B cell (primary cell): ENCODE results near the gene IRF8. TPM values are rescaled to one million over a fixed set of nuclear protein-coding genes. Genes with fewer than 3 reads are reported as not detected.

ENCODE experiments used
- ATAC-seq: fragments of 200-7000 bp; cut with Tn5 transposase; one replicate; pipeline ENCODE4 v1.10.0; 2021; ENCODE audit warnings: low read depth, mild to moderate bottlenecking, moderate number of reproducible peaks, moderate library complexity
- CTCF ChIA-PET: fragments of 350-600 bp; sonication (Branson Sonifier 250); formaldehyde crosslinking; loops from one replicate; lab custom pipeline; 2021; ENCODE audit warnings: antibody characterized with exemption, inconsistent platforms; lab: Charles Lee
- POLR2A ChIA-PET: fragments of 350-600 bp; sonication (Branson Sonifier 250); formaldehyde crosslinking; loops from one replicate; lab custom pipeline; 2021; ENCODE audit warnings: antibody characterized with exemption; lab: Charles Lee
- DNase-seq: peaks from one replicate; pipeline ENCODE4 v3.0.0; 2013
- H2AFZ ChIP-seq: 2 replicates; pipeline ENCODE4 v1.6.1; 2012; ENCODE audit warnings: mild to moderate bottlenecking, low read depth, low read length; ENCODE audit not compliant: insufficient read depth, poor library complexity, severe bottlenecking
- H3K27ac ChIP-seq, 2 donors: 1 replicate in 1 of 2; 2 replicates in 1 of 2; pipeline ENCODE4 v1.5.1; 2012 to 2013; ENCODE audit warnings: low read length in 2 of 2, mild to moderate bottlenecking in 2 of 2, moderate library complexity in 1 of 2
- H3K27me3 ChIP-seq, 4 experiments: fragments of 200-600 bp in 1 of 4; sonication (generic) in 1 of 4; replicated peaks in 1 of 4; 1 replicate in 2 of 4; 2 replicates in 2 of 4; pipeline versions ENCODE4 v1.6.1 to v1.7.0; 2013 to 2016; ENCODE audit warnings: low read length in 3 of 4, mild to moderate bottlenecking in 2 of 4, mixed read lengths in 1 of 4, moderate library complexity in 1 of 4; ENCODE audit not compliant: insufficient read depth in 4 of 4, control insufficient read depth in 3 of 4; ENCODE audit errors: control extremely low read depth in 1 of 4
- H3K36me3 ChIP-seq, 2 experiments: replicated peaks in 1 of 2; 1 replicate in 1 of 2; 2 replicates in 1 of 2; pipeline versions ENCODE4 v1.6.1 to v1.7.1; 2013; ENCODE audit warnings: low read length in 1 of 2; ENCODE audit not compliant: insufficient read depth in 2 of 2, control insufficient read depth in 1 of 2; ENCODE audit errors: control extremely low read depth in 1 of 2, extremely low read depth in 1 of 2
- H3K4me1 ChIP-seq, 2 donors: fragments of 200-600 bp in 1 of 2; sonication (generic) in 1 of 2; 1 replicate in 1 of 2; 2 replicates in 1 of 2; pipeline versions ENCODE4 v1.5.1 to v1.6.1; 2013 to 2017; ENCODE audit warnings: low read length in 2 of 2; ENCODE audit not compliant: control insufficient read depth in 2 of 2, insufficient read depth in 2 of 2
- H3K4me2 ChIP-seq: replicated peaks from 2 replicates; pipeline ENCODE3; 2012; ENCODE audit warnings: mild to moderate bottlenecking, low read depth, low read length; ENCODE audit not compliant: poor library complexity, severe bottlenecking
- H3K4me3 ChIP-seq, 5 experiments: fragments of 200-600 bp in 1 of 5; sonication (generic) in 1 of 5; 1 replicate in 3 of 5; 2 replicates in 2 of 5; pipeline versions ENCODE4 v1.5.1 to v1.7.0; 2011 to 2016; ENCODE audit warnings: low read length in 4 of 5, mild to moderate bottlenecking in 4 of 5, low read depth in 2 of 5, control low read depth in 1 of 5, moderate library complexity in 1 of 5; ENCODE audit not compliant: insufficient read depth in 1 of 5; ENCODE audit errors: control extremely low read depth in 1 of 5, extremely low read depth in 1 of 5
- H3K79me2 ChIP-seq: fragments of 200-600 bp; sonication (generic); one replicate; pipeline ENCODE4 v1.6.0; 2016; ENCODE audit warnings: low read length; ENCODE audit not compliant: control insufficient read depth, insufficient read depth
- H3K9ac ChIP-seq: fragments of 200-600 bp; sonication (generic); 2 replicates; pipeline ENCODE4 v1.6.1; 2017; ENCODE audit warnings: mild to moderate bottlenecking, low read length, moderate library complexity
- H3K9me3 ChIP-seq, 3 donors: one replicate each; pipeline versions ENCODE4 v1.6.1 to v1.7.1; 2013; ENCODE audit warnings: low read length in 2 of 3; ENCODE audit not compliant: control insufficient read depth in 2 of 3, insufficient read depth in 1 of 3; ENCODE audit errors: control extremely low read depth in 1 of 3
- H4K20me1 ChIP-seq: 2 replicates; pipeline ENCODE4 v1.6.0; 2012; ENCODE audit warnings: mild to moderate bottlenecking, low read length; ENCODE audit not compliant: insufficient read depth, control insufficient read depth, poor library complexity, severe bottlenecking
- H3K27ac Mint-ChIP-seq: one replicate; pipeline ENCODE4 v1.8.0; 2021; ENCODE audit warnings: mixed read lengths
- H3K27me3 Mint-ChIP-seq: one replicate; pipeline ENCODE4 v1.8.0; 2021; ENCODE audit warnings: mixed read lengths
- H3K4me1 Mint-ChIP-seq: one replicate; pipeline ENCODE4 v1.8.0; 2021; ENCODE audit warnings: mixed read lengths
- H3K4me3 Mint-ChIP-seq: one replicate; pipeline ENCODE4 v1.8.0; 2021; ENCODE audit warnings: mixed read lengths
- H3K9me3 Mint-ChIP-seq: one replicate; pipeline ENCODE4 v1.8.0; 2022; ENCODE audit warnings: mixed read lengths; ENCODE audit not compliant: insufficient read depth
- CTCF ChIP-seq: fragments of 200-600 bp; IDR thresholded peaks from one replicate; pipeline ENCODE4 v1.8.0; 2022; ENCODE audit warnings: antibody characterized with exemption, mild to moderate bottlenecking
- EZH2 ChIP-seq: IDR thresholded peaks from 2 replicates; pipeline ENCODE4 v1.6.1; 2012; ENCODE audit warnings: borderline replicate concordance, low read depth, mild to moderate bottlenecking, moderate library complexity, low read length; ENCODE audit not compliant: insufficient read depth, poor library complexity, severe bottlenecking
- WGBS: methylation state at CpG from one replicate; pipeline ENCODE4 v1.1.5; 2013; ENCODE audit warnings: missing lambda C conversion rate; ENCODE audit not compliant: insufficient coverage; 5-methylcytosine and 5-hydroxymethylcytosine counted together
- intact Hi-C: fragments of 100-400 bp; cut with micrococcal nuclease; formaldehyde crosslinking; loops from one replicate; pipeline ENCODE4 v1.10.0; 2022
- polyA plus RNA-seq: library from polyadenylated mRNA; depleted of rRNA; stranded (reverse); fragments of >200 nt; gene quantifications from 2 replicates; pipeline ENCODE4 v1.2.3, GENCODE V29; 2012
- total RNA-seq, 2 donors: library from RNA; stranded (reverse); fragments of 120-200 nt in 1 of 2; gene quantifications; 1 replicate in 1 of 2; 2 replicates in 1 of 2; pipeline versions ENCODE4 v1.2.3 to v1.2.4, GENCODE V29; 2013 to 2022

Gene IRF8
- total and polyA plus RNA-seq, 2 donors (not counting 1 experiment from before 2014, with no cell fraction given): 309 to 332 TPM

GRCh38 chr16:85879549-85879948 lies 19.4 kb upstream of the IRF8 start:
- Histone ChIP-seq H3K4me3 (no peak overlapping the region), H3K9me3 (peaks cover 0 to 13% (median 7%) of the 10 kb centered on the region in 3 donors), H3K9ac (no peak overlapping the region), H4K20me1 (no peaks in the 10 kb centered on the region), H3K36me3 (no peaks in the 10 kb centered on the region), H3K79me2 (no peaks in the 10 kb centered on the region), H3K27ac (no peak overlapping the region), H2AFZ (no peak overlapping the region), H3K4me2 (no peak overlapping the region), H3K4me1 (peaks cover 0 to 7% of the 10 kb centered on the region in 2 donors), H3K27me3 (no peaks in the 10 kb centered on the region)
- TF ChIP-seq EZH2: no peak
- TF ChIP-seq CTCF: no peak
- intact Hi-C loops: no loop called here
- POLR2A ChIA-PET: no interaction called here
- ATAC-seq (no peak), DNase-seq (no peak)
- Mint-ChIP-seq H3K27ac (peak overlapping the region; percentile 34), H3K4me3 (no peak overlapping the region), H3K9me3 (no peaks in the 10 kb centered on the region), H3K27me3 (no peaks in the 10 kb centered on the region), H3K4me1 (peaks cover 15% of the 10 kb centered on the region)
- WGBS: 50% methylated on average over 2 of the region's 6 CpGs
- CTCF ChIA-PET: interaction anchor here (0.6 kb wide), 1 partner anchor 14 kb away, joined by 3 read pairs; no protein-coding TSS in a partner anchor

- DNase-seq (no peak), ATAC-seq (peak; percentile 41)
- Histone ChIP-seq H3K9ac (no peak overlapping the region), H2AFZ (no peak overlapping the region), H3K4me1 (peaks cover 0 to 7% of the 10 kb centered on the region in 2 donors), H3K79me2 (no peaks in the 10 kb centered on the region), H3K27me3 (no peaks in the 10 kb centered on the region), H3K4me3 (no peak overlapping the region), H3K9me3 (peaks cover 0 to 13% (median 7%) of the 10 kb centered on the region in 3 donors), H3K27ac (no peak overlapping the region), H4K20me1 (no peaks in the 10 kb centered on the region), H3K4me2 (no peak overlapping the region), H3K36me3 (no peaks in the 10 kb centered on the region)
- WGBS: 67% methylated on average over 1 of the region's 3 CpGs
- peak overlapping the region; percentile 18 for H3K27ac Mint-ChIP-seq
- TF ChIP-seq CTCF (no peak), EZH2 (no peak)
- POLR2A ChIA-PET: no interaction called here
- intact Hi-C loops: no loop called here
- peaks cover 18% of the 10 kb centered on the region for H3K4me1 Mint-ChIP-seq
- no peak overlapping the region for H3K4me3 Mint-ChIP-seq
- no peaks in the 10 kb centered on the region for H3K27me3 Mint-ChIP-seq
- CTCF ChIA-PET: interaction anchor here (0.6 kb wide), 1 partner anchor 14 kb away, joined by 3 read pairs; no protein-coding TSS in a partner anchor
- no peaks in the 10 kb centered on the region for H3K9me3 Mint-ChIP-seq
Observed at GRCh38 chr16:85879975-85880831, 18.8 kb upstream of the IRF8 start.
